Neural cell (in vitro differentiated cells): ENCODE results near the gene PCP4.

Experiments
- CTCF ChIP-seq: fragments of 450-650 bp; IDR thresholded peaks from 2 replicates; pipeline ENCODE4 v1.5.1; 2014; ENCODE audit warnings: antibody characterized with exemption, mild to moderate bottlenecking, moderate library complexity; ENCODE audit not compliant: poor library complexity, severe bottlenecking
- EZH2 ChIP-seq: fragments of 200-600, 300-800 bp; shearing (Covaris generic), sonication (generic); IDR thresholded peaks from 2 replicates; pipeline ENCODE4 v1.6.1; 2014; ENCODE audit warnings: antibody characterized with exemption, low read length, borderline replicate concordance, mild to moderate bottlenecking; ENCODE audit not compliant: insufficient read depth, poor library complexity, severe bottlenecking
- MXI1 ChIP-seq: fragments of 450-650 bp; conservative IDR thresholded peaks from 2 replicates; pipeline ENCODE4 v1.6.1; 2014; ENCODE audit warnings: antibody characterized with exemption, mild to moderate bottlenecking; ENCODE audit not compliant: poor library complexity, severe bottlenecking
- POLR2AphosphoS5 ChIP-seq: IDR thresholded peaks from 2 replicates; pipeline ENCODE4 v1.6.1; 2012
- TAF1 ChIP-seq: IDR thresholded peaks from 2 replicates; pipeline ENCODE4 v1.6.1; 2012; ENCODE audit warnings: low read depth

- TF ChIP-seq POLR2AphosphoS5 (no peak), MXI1 (no peak), CTCF (no peak), EZH2 (no peak), TAF1 (no peak)
Measured at GRCh38 chr21:39932335-39932734, 65.1 kb downstream of the PCP4 start.
